Stimulated activated memory B cell treated with anti-CD40 and anti-IgM and Interleukin-4, amounts not matched to agents 10 μg/mL and 1 μg/mL and 100 μg/mL, for 72 hours (primary cell): ENCODE measurements around the gene LRP6.
A peak's percentile ranks its signal among the peaks of the same experiment; 100 is the strongest.

ENCODE experiments used
- ATAC-seq: fragments of 150-1000 bp; cut with Tn5 transposase; 2 replicates; pipeline ENCODE4 v1.10.0; 2021
- H3K27ac Mint-ChIP-seq: one replicate; pipeline ENCODE4 v1.8.0; 2022; ENCODE audit warnings: mild to moderate bottlenecking, mixed read lengths
- H3K27me3 Mint-ChIP-seq: one replicate; pipeline ENCODE4 v1.8.0; 2022; ENCODE audit warnings: mixed read lengths
- H3K36me3 Mint-ChIP-seq: one replicate; pipeline ENCODE4 v1.8.0; 2022; ENCODE audit warnings: mixed read lengths
- H3K4me1 Mint-ChIP-seq: one replicate; pipeline ENCODE4 v1.8.0; 2022; ENCODE audit warnings: mixed read lengths
- H3K4me3 Mint-ChIP-seq: one replicate; pipeline ENCODE4 v1.8.0; 2022; ENCODE audit warnings: mild to moderate bottlenecking, moderate library complexity, mixed read lengths
- H3K9me3 Mint-ChIP-seq: one replicate; pipeline ENCODE4 v1.8.0; 2022; ENCODE audit warnings: mixed read lengths

The LRP6 gene

DNA sequence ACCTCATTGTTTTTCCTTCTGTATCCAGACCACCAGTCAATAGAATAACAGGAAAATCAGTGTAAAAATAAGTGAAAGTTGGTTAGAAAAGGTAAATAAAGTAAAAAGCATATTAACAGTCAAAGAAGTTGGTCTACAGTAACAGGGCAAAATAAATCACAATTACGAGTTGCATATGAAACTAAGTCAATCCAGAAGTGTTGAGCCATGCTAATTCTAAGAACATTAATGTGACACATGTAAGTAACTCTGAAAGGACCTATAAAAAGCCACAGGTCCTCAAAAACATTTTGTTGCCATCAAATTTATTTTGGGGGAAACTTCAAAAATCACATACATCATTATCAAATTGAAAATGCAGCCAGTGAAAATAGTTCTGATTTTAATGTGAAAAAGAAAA lies 56.4 kb downstream of the LRP6 start:
- H3K4me3 Mint-ChIP-seq, result no peak overlapping the region
- no peak for ATAC-seq
- H3K27ac Mint-ChIP-seq, result no peak overlapping the region
- H3K4me1 Mint-ChIP-seq, result no peaks in the 10 kb centered on the region
- H3K27me3 Mint-ChIP-seq, result peaks cover 5% of the 10 kb centered on the region
- H3K9me3 Mint-ChIP-seq, result no peaks in the 10 kb centered on the region
- H3K36me3 Mint-ChIP-seq, result no peaks in the 10 kb centered on the region

DNA sequence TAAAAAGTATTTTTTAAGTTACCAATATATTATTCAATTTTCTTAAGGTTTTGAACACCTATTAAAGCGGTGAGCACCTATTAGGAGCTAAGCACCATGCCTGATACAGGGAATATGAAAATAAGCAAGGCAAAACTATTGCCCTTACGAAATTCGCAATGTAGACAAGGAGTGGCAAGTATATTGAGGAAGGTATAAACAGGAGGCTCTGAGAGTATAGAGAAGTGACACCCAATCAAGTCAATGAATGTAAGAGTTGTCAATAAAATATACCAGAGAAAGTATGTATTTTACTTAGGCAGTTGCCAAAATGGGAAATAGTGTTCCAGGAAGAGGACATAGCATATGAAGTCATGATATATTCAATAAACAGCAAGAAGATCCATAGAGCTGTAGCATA lies 57.2 kb downstream of the LRP6 start:
- Mint-ChIP-seq H3K27me3 (peaks cover 5% of the 10 kb centered on the region), H3K27ac (no peak overlapping the region), H3K4me3 (no peak overlapping the region), H3K9me3 (no peaks in the 10 kb centered on the region), H3K36me3 (no peaks in the 10 kb centered on the region), H3K4me1 (no peaks in the 10 kb centered on the region)
- no peak for ATAC-seq

DNA sequence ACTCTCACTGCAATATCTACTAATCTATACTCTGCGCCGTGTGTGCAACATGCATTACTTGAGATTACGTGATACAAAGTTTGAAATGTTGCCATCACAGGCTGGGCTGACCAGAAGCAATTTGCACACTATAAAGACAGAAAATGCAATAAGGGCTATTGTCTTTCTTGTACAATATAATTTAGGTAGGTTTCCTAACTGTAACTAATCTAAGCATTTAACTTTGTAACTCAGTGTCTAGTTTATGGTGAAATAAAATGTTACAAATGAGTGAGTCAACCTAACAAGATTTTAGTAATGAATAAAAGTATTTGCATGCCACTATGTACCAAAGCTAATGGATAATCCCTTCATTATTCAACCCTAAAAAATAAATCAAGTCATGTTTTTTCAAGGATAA lies 57.8 kb downstream of the LRP6 start:
- H3K4me3 Mint-ChIP-seq, result no peak overlapping the region
- H3K4me1 Mint-ChIP-seq, result no peaks in the 10 kb centered on the region
- H3K27me3 Mint-ChIP-seq, result peaks cover 10% of the 10 kb centered on the region
- no peaks in the 10 kb centered on the region for H3K9me3 Mint-ChIP-seq
- no peak for ATAC-seq
- H3K36me3 Mint-ChIP-seq, result no peaks in the 10 kb centered on the region
- no peak overlapping the region for H3K27ac Mint-ChIP-seq

DNA sequence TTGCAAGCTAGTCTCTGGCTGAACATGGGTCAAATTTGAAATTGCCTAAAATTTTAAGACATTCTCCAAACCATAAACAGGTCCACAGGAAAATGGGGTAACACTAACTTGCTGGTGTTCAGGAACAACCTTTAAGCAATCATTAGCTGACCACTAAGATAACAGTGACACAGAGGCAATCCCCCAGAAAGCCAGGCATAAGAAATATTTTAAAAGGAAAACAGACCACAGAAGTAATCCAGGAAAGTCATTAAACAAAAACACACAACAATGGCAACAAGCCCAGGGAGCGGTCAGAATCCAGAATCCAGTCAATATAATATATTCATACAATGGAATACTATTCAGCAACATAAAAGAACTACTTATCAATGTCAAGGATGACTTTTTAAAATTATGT lies 59.1 kb downstream of the LRP6 start:
- ATAC-seq, result no peak
- Mint-ChIP-seq H3K4me3 (no peak overlapping the region), H3K36me3 (no peaks in the 10 kb centered on the region)

DNA sequence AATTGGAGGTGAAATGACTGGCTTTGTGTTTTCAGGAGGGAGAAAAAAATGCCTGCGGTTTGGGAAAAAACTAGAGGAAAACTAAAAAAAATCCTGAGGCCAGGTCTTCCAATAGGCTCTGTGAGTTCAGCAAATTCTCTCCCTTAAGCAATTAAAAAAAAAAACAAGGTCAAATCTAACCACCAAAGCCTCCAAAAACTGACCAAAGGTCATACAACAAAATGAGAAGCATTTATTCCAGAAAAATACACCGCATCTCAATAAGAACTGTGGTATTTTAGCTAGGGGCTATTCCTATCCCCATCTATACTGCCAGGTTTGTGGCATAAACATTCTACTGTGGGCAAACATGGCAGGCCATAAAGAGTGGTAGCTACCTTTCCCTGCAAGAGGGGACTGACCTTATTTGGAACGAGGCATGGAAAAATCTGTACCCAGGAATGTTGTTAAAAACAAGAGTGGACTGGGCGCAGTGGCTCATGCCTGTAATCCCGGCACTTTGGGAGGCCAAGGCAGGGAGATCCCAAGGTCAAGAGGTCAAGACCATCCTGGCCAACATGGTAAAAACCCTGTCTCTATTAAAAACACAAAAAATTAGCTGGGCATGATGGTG lies 60.0 kb downstream of the LRP6 start:
- H3K4me1 Mint-ChIP-seq, result no peaks in the 10 kb centered on the region
- no peaks in the 10 kb centered on the region for H3K9me3 Mint-ChIP-seq
- ATAC-seq, result no peak
- no peak overlapping the region for H3K4me3 Mint-ChIP-seq
- H3K36me3 Mint-ChIP-seq, result no peaks in the 10 kb centered on the region
- peaks cover 23% of the 10 kb centered on the region for H3K27me3 Mint-ChIP-seq
- no peak overlapping the region for H3K27ac Mint-ChIP-seq

More for the DNA sequence above, 59.1 kb downstream of the LRP6 start:
- Mint-ChIP-seq H3K27me3 (peaks cover 18% of the 10 kb centered on the region), H3K4me1 (no peaks in the 10 kb centered on the region), H3K9me3 (no peaks in the 10 kb centered on the region), H3K27ac (no peak overlapping the region)

DNA sequence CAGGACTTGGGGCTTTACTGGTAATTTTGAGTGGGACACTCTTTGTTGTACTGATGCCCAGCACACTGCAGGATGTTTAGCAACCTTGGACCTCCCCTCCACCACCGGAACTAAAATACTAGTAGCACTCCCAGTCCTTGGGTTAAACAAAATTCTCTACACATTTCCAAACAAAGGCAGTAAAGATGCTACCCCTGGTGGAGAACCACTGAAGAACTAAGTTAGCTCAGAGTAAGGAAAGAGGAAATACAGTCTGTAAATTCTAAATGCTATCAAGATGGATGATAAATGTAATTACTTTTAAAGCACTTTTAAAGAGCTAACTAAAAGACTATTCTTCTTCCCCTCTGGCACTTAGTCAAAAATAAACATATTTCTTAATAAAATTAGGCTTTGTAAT lies 64.1 kb downstream of the LRP6 start:
- Mint-ChIP-seq H3K36me3 (peaks cover 4% of the 10 kb centered on the region), H3K27ac (no peak overlapping the region), H3K9me3 (peaks cover 3% of the 10 kb centered on the region), H3K4me3 (no peak overlapping the region), H3K4me1 (no peaks in the 10 kb centered on the region), H3K27me3 (peaks cover 43% of the 10 kb centered on the region)
- no peak for ATAC-seq

DNA sequence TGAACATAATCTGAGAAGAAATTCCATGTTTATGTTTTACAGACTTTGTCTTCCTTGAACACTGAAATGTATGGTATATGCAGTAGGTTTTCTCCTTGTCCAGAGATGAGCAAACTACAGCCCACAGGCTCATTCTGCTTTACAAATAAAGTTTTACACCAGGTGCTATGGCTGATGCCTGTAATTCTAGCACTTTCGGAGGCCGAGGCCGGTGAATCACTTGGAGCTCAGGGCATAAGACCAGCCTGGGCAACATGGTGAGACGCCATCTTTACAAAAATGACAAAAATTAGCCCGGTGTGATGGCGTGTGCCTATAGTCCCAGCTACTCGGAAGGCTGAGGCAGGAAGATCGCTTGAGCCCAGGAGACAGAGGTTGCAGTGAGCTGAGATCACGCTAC lies 64.7 kb downstream of the LRP6 start:
- no peak for ATAC-seq
- peaks cover 4% of the 10 kb centered on the region for H3K36me3 Mint-ChIP-seq
- H3K9me3 Mint-ChIP-seq, result peaks cover 3% of the 10 kb centered on the region
- no peak overlapping the region for H3K4me3 Mint-ChIP-seq
- H3K4me1 Mint-ChIP-seq, result no peaks in the 10 kb centered on the region
- H3K27me3 Mint-ChIP-seq, result peaks cover 43% of the 10 kb centered on the region
- H3K27ac Mint-ChIP-seq, result no peak overlapping the region

DNA sequence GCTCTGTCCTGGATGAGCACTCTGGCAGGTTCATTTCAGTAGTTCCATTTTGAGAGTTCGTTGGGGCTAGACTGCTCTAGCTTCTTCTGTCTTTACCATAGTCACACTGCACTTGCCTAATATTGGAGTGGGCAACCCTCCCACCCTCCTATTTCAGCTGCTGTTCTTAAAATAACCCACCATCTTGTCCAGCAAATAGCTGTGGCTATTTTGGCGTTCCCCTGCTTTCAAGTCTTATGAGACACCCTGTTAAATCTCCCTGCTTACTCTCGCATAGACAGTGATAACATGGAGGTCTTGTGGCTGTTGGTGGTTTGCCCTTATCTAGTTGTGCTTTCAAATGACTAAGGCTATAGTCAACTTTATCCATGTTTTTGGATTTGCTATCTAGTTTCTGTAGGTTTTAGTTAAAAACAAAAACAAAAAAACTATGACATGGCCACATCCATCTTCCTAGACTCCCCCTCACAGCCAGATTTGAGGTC lies 65.5 kb downstream of the LRP6 start:
- Mint-ChIP-seq H3K27ac (no peak overlapping the region), H3K4me3 (no peak overlapping the region), H3K36me3 (peaks cover 8% of the 10 kb centered on the region), H3K9me3 (peaks cover 6% of the 10 kb centered on the region), H3K4me1 (no peaks in the 10 kb centered on the region), H3K27me3 (peaks cover 43% of the 10 kb centered on the region)
- ATAC-seq, result peak; percentile 34

DNA sequence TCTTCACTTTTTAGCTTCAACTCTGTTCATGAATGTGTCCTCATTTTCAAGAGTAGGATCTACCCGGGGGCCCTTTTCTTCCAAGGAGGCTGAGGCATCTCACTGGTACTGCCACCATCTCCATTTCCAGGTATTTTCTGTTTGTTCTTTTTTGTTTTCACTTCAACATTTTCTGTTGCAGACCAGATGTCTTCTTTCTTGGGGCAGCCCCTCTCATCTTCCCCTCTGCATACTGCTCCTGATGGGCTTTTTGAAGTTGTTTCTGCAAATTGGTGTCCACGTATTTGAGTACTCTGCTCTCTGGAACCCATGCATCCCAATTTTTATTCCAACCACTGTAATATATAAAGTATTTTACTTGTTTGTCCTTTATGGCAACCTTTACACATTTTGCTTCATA lies 66.5 kb downstream of the LRP6 start:
- peaks cover 9% of the 10 kb centered on the region for H3K36me3 Mint-ChIP-seq
- no peak for ATAC-seq
- H3K27me3 Mint-ChIP-seq, result peaks cover 43% of the 10 kb centered on the region

DNA sequence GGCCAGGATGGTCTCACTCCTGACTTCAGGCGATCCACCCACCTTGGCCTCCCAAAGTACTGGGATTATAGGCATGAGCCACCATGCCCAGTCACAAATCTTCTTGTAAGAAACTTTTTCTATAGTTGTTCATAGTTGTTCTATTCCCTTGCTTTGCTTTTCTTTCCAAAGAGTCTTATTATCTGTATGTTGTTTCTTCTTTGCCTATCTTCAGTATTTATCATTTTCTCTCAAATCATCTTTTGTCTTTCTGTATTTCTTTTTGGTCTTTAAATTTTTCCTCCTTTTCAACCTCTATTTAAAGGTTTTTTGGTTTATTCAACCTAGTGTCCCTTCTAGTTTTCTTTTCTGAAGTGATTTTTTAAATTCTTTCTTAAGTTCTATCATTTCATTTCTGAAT lies 68.7 kb downstream of the LRP6 start:
- H3K36me3 Mint-ChIP-seq, result peaks cover 9% of the 10 kb centered on the region

More for the DNA sequence above, 66.5 kb downstream of the LRP6 start:
- Mint-ChIP-seq H3K27ac (no peak overlapping the region), H3K4me3 (no peak overlapping the region), H3K4me1 (no peaks in the 10 kb centered on the region), H3K9me3 (peaks cover 7% of the 10 kb centered on the region)

DNA sequence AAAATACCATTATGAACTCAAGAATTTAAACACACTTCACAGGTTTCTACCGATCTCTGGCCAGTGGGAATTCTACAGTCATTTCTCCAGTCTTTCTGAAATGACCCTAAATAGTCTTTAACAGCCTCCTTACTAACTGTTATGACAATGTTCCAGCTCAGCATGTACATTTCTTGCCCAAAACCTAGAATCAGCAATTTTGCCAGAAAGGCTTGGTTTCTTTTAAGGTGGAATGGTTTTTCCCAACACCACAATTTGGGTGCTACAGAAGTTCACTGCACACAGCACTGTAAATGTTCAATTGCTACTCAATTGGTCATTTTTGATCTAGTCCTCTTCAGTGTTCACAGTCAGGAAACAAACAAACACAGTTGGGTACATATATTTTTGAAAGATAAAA lies 69.7 kb downstream of the LRP6 start:
- peaks cover 9% of the 10 kb centered on the region for H3K36me3 Mint-ChIP-seq
- H3K4me3 Mint-ChIP-seq, result no peak overlapping the region
- ATAC-seq, result no peak
- no peaks in the 10 kb centered on the region for H3K4me1 Mint-ChIP-seq
- no peak overlapping the region for H3K27ac Mint-ChIP-seq
- peaks cover 31% of the 10 kb centered on the region for H3K27me3 Mint-ChIP-seq
- H3K9me3 Mint-ChIP-seq, result peaks cover 10% of the 10 kb centered on the region

More for the DNA sequence above, 68.7 kb downstream of the LRP6 start:
- no peaks in the 10 kb centered on the region for H3K4me1 Mint-ChIP-seq
- H3K9me3 Mint-ChIP-seq, result peaks cover 10% of the 10 kb centered on the region
- peaks cover 30% of the 10 kb centered on the region for H3K27me3 Mint-ChIP-seq
- no peak for ATAC-seq
- no peak overlapping the region for H3K4me3 Mint-ChIP-seq
- H3K27ac Mint-ChIP-seq, result no peak overlapping the region

DNA sequence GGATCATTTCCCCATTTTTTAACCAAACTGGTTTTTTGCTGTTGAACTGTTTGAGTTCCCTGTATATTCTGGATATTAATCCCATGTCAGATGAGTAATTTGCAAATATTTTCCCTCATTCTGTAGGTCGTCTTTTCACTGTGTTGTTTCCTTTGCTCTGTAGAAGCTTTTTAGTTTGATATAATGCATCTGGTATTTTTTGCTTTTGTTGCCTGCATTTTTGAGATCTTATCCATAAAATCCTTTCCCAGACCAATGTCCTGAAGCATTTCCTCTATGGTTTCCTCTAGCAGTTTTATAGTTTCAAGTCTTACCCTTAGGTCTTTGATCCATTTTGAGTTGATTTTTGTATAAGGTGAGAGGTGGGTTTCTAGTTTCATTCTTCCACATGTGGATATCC lies 71.3 kb downstream of the LRP6 start:
- Mint-ChIP-seq H3K4me3 (no peak overlapping the region), H3K4me1 (no peaks in the 10 kb centered on the region), H3K9me3 (peaks cover 10% of the 10 kb centered on the region), H3K36me3 (peaks cover 9% of the 10 kb centered on the region), H3K27ac (no peak overlapping the region), H3K27me3 (peaks cover 29% of the 10 kb centered on the region)
- ATAC-seq, result no peak

DNA sequence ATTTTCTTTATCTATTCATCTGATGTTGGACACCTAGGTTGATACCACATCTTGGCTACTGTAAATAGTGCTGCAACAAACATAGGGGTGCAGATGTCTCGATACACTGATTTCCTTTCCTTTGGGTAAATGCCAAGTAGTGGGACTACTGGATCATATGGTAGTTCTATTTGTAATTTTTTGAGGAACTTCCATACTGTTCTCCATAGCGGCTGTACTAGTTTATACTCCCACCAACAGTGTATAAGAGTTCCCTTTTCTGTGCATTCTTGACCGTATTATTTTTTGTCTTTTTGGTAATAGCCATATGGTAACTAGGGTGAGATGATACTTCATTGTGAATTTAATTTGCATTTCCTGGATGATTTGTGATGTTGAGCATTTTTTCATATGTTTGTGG lies 71.8 kb downstream of the LRP6 start:
- no peaks in the 10 kb centered on the region for H3K4me1 Mint-ChIP-seq
- no peak for ATAC-seq
- no peak overlapping the region for H3K27ac Mint-ChIP-seq
- peaks cover 24% of the 10 kb centered on the region for H3K27me3 Mint-ChIP-seq
- H3K4me3 Mint-ChIP-seq, result no peak overlapping the region
- H3K36me3 Mint-ChIP-seq, result peaks cover 9% of the 10 kb centered on the region
- H3K9me3 Mint-ChIP-seq, result peaks cover 10% of the 10 kb centered on the region

DNA sequence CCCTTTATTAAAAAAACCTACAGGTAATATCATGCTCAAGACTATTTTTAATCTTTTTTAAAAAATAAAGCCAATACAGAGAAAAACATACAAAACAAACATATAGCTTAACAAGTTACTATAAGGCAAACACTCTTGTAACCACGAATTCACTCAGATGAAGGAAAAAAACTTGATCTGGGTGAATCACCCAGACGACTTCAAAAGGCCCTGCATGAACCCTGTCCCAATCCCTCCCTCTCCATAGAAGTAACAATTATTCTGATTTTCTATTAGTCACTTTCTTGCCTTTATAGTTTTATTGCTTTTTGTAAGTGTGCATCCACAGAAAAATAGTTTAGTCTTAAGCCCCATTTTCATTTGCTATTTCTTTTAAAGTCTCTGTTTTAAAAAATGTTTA lies 72.6 kb downstream of the LRP6 start:
- Mint-ChIP-seq H3K4me3 (no peak overlapping the region), H3K36me3 (peaks cover 9% of the 10 kb centered on the region), H3K4me1 (no peaks in the 10 kb centered on the region), H3K27me3 (peaks cover 22% of the 10 kb centered on the region), H3K9me3 (peaks cover 10% of the 10 kb centered on the region), H3K27ac (no peak overlapping the region)
- ATAC-seq, result no peak

DNA sequence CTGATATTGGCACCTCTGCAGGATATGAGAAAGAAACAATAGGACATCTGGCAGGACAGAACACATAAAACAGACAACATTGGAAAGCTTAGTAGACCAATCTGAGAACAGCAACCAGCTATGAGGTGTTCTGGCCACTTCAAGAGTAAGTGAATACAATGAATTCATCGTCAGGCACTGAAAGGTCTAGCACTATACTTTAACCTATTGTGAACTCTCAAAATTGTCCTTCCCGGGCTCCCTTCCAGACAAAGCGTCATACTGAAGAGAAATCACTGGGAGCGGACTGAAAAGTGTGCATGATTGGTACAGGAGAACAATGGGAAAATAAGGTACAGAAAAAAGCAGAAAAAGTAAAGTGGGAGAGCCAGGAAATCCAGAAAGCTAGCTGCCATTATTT lies 75.8 kb downstream of the LRP6 start:
- peaks cover 22% of the 10 kb centered on the region for H3K27me3 Mint-ChIP-seq
- no peaks in the 10 kb centered on the region for H3K36me3 Mint-ChIP-seq
- H3K4me3 Mint-ChIP-seq, result no peak overlapping the region
- H3K9me3 Mint-ChIP-seq, result peaks cover 3% of the 10 kb centered on the region
- H3K4me1 Mint-ChIP-seq, result no peaks in the 10 kb centered on the region
- no peak for ATAC-seq
- no peak overlapping the region for H3K27ac Mint-ChIP-seq

DNA sequence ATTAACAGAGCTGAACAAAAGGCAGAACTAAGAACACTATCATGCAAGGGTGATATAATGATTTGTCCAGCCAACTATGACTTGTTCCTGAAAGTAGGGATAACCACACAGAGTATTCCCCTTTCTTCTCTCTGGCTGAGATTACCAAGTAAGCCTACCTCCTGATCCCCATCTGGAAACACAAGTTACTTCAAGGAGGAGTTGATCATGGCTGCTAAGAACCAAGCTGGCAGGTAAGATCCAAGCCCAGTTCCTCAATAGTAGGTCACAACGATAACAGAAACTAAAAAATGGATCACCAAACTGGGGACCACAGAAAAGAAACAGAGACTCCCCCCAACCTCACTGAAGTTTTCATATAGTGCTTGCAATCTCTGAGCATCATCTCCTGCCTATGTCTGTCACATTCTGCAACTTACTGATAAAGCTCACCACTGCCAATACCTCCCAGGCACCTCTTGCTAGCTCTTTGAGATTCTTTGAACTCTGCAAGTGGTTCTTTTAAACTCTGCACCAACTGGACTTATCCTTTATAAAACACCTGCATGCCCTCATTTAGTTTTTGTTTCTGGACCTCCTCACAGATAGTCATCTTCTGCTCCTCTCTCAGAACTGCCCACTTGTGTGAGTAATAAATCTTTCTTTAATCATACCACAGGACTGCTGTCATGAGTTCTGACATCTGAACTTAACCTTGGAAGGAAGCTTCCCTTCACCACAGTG lies 76.6 kb downstream of the LRP6 start:
- H3K36me3 Mint-ChIP-seq, result no peaks in the 10 kb centered on the region
- no peaks in the 10 kb centered on the region for H3K4me1 Mint-ChIP-seq
- H3K4me3 Mint-ChIP-seq, result no peak overlapping the region
- peaks cover 3% of the 10 kb centered on the region for H3K9me3 Mint-ChIP-seq
- no peak overlapping the region for H3K27ac Mint-ChIP-seq
- ATAC-seq, result no peak
- H3K27me3 Mint-ChIP-seq, result peaks cover 22% of the 10 kb centered on the region
